ENCODE data around the gene SEC24D.

SEC24D gene

GRCh38 chr4:118848242-118848641, 12.3 kb upstream of the SEC24D start:
- no peak for DNase-seq (ENCODE audit: extremely low spot score)
- TF ChIP-seq, protein P1, sequence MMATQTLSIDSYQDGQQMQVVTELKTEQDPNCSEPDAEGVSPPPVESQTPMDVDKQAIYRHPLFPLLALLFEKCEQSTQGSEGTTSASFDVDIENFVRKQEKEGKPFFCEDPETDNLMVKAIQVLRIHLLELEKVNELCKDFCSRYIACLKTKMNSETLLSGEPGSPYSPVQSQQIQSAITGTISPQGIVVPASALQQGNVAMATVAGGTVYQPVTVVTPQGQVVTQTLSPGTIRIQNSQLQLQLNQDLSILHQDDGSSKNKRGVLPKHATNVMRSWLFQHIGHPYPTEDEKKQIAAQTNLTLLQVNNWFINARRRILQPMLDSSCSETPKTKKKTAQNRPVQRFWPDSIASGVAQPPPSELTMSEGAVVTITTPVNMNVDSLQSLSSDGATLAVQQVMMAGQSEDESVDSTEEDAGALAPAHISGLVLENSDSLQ (IDR thresholded peaks at IDR 0.05), result no peak
- TF ChIP-seq LEF1 (IDR thresholded peaks at IDR 0.05; ENCODE audit: borderline replicate concordance), result no peak
- no peak for TF ChIP-seq TARDBP (IDR thresholded peaks at IDR 0.05)
- no peak for TF ChIP-seq CTBP1 (IDR thresholded peaks at IDR 0.05; ENCODE audit: borderline replicate concordance)
- TF ChIP-seq SUZ12 (IDR thresholded peaks at IDR 0.05), result no peak
- TF ChIP-seq FOXK2 (IDR thresholded peaks at IDR 0.05), result no peak
- no peak for TF ChIP-seq ZNF384 (IDR thresholded peaks at IDR 0.05)
- ChIA-PET POLR2A (no interaction called here), CTCF (no interaction called here)

- no peak for DNase-seq (ENCODE audit: extremely low spot score)
- ChIA-PET POLR2A (interaction anchor here (2.0 kb wide), 1 partner anchor 10 kb away, joined by 8 read pairs; the partner anchor contains the start of gene SEC24D), CTCF (no interaction called here)
- TF ChIP-seq FOXM1 (IDR thresholded peaks at IDR 0.05; ENCODE audit: borderline replicate concordance) (no peak), SP1 (IDR thresholded peaks at IDR 0.05) (no peak), ELF4 (IDR thresholded peaks at IDR 0.05) (no peak), ARNT (IDR thresholded peaks at IDR 0.05) (no peak), FOXA1 (IDR thresholded peaks at IDR 0.05) (no peak), SUZ12 (IDR thresholded peaks at IDR 0.05) (no peak), HDGF (IDR thresholded peaks at IDR 0.05; ENCODE audit: borderline replicate concordance) (no peak), LEF1 (IDR thresholded peaks at IDR 0.05; ENCODE audit: borderline replicate concordance) (no peak), NFRKB (IDR thresholded peaks at IDR 0.05) (no peak), ZNF384 (IDR thresholded peaks at IDR 0.05) (no peak)
- TF ChIP-seq, protein P1 (IDR thresholded peaks at IDR 0.05), result no peak
Observed at GRCh38 chr4:118846979-118847378, 11.1 kb upstream of the SEC24D start.

- ChIA-PET CTCF (interaction anchor here (1.5 kb wide), 1 partner anchor 16 kb away, joined by 3 read pairs; no protein-coding TSS in a partner anchor), POLR2A (no interaction called here)
- DNase-seq (ENCODE audit: extremely low spot score), result no peak
- no peak for TF ChIP-seq SP1 (IDR thresholded peaks at IDR 0.05)
- no peak for TF ChIP-seq ARNT (IDR thresholded peaks at IDR 0.05)
- no peak for TF ChIP-seq FOXA1 (IDR thresholded peaks at IDR 0.05)
- no peak for TF ChIP-seq TARDBP (IDR thresholded peaks at IDR 0.05)
- TF ChIP-seq ZNF384 (IDR thresholded peaks at IDR 0.05), result no peak
- TF ChIP-seq CTBP1 (IDR thresholded peaks at IDR 0.05; ENCODE audit: borderline replicate concordance), result no peak
- TF ChIP-seq NFRKB (IDR thresholded peaks at IDR 0.05), result no peak
- no peak for TF ChIP-seq SUZ12 (IDR thresholded peaks at IDR 0.05)
Observed at GRCh38 chr4:118845552-118846050, 9.7 kb upstream of the SEC24D start.

- CTCF ChIA-PET, result no interaction called here
Observed at GRCh38 chr4:118843237-118843636, 7.3 kb upstream of the SEC24D start.

DNA sequence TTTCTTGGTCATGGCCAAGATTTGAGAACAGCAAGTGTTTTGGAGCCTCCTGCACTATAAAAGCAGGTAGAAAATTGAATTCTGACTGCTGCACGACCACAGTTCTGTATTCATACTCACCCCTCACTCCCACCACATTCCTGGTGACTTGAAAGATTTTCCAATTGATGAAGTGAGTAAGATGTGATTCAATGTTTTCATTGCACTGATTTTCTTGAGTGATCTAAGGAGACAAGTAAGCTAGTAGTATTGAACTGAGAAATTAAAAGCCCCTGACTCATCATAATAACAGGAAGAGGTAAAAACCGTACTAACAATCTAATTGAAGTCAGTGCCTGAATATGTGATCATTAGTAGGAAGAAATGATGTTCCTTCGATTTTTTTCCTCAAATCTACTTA, 6.1 kb upstream of the SEC24D start:
- POLR2A ChIA-PET, result no interaction called here
- DNase-seq (ENCODE audit: extremely low spot score), result no peak
- TF ChIP-seq CTBP1 (IDR thresholded peaks at IDR 0.05; ENCODE audit: borderline replicate concordance) (no peak), LEF1 (IDR thresholded peaks at IDR 0.05; ENCODE audit: borderline replicate concordance) (no peak), HDGF (IDR thresholded peaks at IDR 0.05; ENCODE audit: borderline replicate concordance) (no peak), BHLHE40 (IDR thresholded peaks at IDR 0.05; ENCODE audit: borderline replicate concordance) (no peak), SUZ12 (IDR thresholded peaks at IDR 0.05) (no peak), FOXK2 (IDR thresholded peaks at IDR 0.05) (no peak), NFRKB (IDR thresholded peaks at IDR 0.05) (no peak), ELF4 (IDR thresholded peaks at IDR 0.05) (no peak), ARNT (IDR thresholded peaks at IDR 0.05) (no peak), L3MBTL2 (conservative IDR thresholded peaks at IDR 0.05) (no peak), ZNF384 (IDR thresholded peaks at IDR 0.05) (no peak), FOXM1 (IDR thresholded peaks at IDR 0.05; ENCODE audit: borderline replicate concordance) (no peak)
- TF ChIP-seq, protein P1 (IDR thresholded peaks at IDR 0.05), result no peak
- CTCF ChIA-PET, result no interaction called here

More at GRCh38 chr4:118843237-118843636, 7.3 kb upstream of the SEC24D start:
- POLR2A ChIA-PET, result no interaction called here
- no peak for DNase-seq (ENCODE audit: extremely low spot score)
- TF ChIP-seq BHLHE40 (IDR thresholded peaks at IDR 0.05; ENCODE audit: borderline replicate concordance), result no peak
- TF ChIP-seq, protein P1 (IDR thresholded peaks at IDR 0.05), result no peak

DNA sequence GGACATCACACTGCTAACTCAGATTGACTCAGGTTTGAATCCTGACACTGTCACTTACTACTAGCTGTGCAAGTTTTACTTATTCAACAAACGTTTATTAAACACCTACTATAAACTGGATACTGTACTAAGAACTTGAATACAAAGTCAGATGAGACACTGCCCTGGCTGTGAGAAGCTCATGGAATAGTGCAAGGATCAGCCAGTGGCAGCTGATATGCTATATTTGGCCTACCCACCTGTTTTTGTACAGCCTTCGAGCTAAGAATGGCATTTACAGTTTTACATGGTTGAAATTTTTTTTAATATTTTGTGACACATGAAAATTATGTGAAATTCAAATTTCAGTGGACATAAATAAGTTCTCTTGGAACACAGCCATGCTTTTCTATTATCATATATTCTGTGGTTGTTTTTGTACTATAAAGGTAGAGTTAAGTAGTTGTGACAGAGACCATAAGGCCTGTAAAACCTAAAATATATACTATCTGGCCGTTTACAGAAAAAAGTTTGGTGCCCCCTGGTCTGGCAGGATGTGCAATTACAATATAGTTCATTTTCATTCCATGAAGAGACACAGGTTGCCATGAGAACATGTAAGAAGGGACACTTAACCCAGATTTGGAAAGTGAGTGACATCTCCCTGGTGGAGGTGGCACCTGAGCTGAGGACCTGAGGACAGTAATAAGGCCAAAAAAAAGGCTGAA, 3.4 kb upstream of the SEC24D start:
- DNase-seq (ENCODE audit: extremely low spot score), result no peak
- ChIA-PET CTCF (interaction anchor here (1.1 kb wide), 1 partner anchor 25 kb away, joined by 3 read pairs; no protein-coding TSS in a partner anchor), POLR2A (no interaction called here)
- TF ChIP-seq FOXK2 (IDR thresholded peaks at IDR 0.05) (no peak), HDGF (IDR thresholded peaks at IDR 0.05; ENCODE audit: borderline replicate concordance) (no peak), ZNF384 (IDR thresholded peaks at IDR 0.05) (no peak), FOXM1 (IDR thresholded peaks at IDR 0.05; ENCODE audit: borderline replicate concordance) (no peak)
